HTERT RPE-1 (cell line): ENCODE data around the gene DBH.

ENCODE experiments used
- in situ Hi-C: fragments of 300-500 bp; cut with MboI; formaldehyde crosslinking; loops from 4 replicates; pipeline ENCODE4 v1.14.3; 2020; ENCODE audit warnings: low sequenced_read_pairs

DBH gene

DNA sequence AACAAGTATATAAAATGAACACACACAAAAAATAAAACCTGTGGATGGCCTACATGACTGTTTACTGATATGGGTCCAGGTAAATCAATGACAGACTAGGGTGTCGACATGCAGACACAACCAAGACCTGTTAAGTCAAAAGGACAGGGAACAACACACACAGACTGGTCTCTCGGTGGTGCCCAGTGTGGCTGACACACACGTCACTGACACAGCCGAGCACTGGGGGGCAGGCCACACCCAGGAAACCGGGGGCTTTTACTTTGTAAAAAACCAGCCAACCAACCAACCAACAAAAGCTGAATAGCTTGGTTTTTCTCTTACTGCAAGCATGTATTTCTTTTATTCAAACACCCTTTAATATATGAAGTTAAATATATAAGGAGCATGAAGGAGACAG is 31.9 kb upstream of the DBH start:
- in situ Hi-C loops = no loop called here

DNA sequence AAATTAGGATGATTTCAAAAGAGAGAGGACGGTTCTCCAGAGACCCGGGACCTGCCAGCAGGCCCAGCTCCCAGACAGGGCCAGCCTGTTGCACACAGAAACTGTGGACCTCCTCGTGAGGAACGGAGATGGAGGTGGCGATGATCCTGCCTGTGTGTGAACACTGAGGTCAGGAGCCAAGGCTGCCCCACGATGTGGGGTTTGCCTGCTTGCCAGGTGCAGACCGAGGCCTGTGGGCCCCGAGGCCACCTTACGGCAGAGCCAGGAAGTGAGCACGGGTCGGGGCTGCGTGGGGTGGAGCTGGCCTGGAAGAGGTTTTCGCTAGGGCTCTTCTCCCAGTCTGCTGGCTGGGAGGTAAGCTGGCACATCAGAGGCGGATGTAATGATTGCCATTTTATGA is 31.3 kb upstream of the DBH start:
- in situ Hi-C loops = no loop called here

DNA sequence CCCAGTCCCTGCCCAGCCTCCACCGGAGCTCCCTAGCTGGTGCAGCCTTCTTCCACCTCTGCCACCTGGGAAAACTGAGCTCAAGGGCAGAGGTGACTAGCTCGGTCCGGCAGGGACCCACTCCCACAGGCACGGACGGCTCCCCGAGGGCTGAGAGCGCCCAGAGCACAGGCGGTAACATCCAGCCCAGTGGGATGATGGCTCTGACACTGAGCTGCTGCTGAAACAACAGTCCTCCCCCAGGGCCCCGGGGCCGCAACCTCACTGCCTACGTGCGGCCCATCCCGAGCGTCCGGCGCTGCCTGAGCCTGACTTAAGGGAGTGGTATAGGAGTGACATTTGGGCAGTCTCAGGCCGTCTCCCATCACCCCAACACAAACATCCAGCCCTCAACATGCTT is 30.7 kb upstream of the DBH start:
- in situ Hi-C loops = no loop called here

GRCh38 chr9:133605856-133606707 is 30.1 kb upstream of the DBH start:
- in situ Hi-C loops = no loop called here

GRCh38 chr9:133606708-133607025 is 29.5 kb upstream of the DBH start:
- in situ Hi-C loops = no loop called here

DNA sequence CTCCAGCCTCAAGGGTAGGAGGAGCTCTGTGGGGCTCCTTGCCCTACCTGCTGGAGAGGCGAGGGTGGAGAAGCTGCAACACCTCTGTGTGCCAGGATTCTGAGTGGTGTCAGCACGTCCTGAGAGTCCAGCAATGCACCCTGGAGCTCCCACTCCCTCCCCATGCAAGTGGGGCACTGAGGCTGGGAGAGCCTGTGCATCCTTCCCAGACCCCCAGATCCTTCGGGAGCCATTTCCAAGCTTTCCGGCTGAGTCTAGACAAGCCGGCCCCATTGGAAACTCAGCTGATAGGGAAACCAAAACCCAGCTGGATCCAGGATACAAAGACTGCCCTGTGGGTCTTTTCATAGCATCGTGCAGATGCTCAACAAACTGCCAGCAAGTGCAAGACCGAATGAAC is 28.8 kb upstream of the DBH start:
- in situ Hi-C loops = no loop called here

DNA sequence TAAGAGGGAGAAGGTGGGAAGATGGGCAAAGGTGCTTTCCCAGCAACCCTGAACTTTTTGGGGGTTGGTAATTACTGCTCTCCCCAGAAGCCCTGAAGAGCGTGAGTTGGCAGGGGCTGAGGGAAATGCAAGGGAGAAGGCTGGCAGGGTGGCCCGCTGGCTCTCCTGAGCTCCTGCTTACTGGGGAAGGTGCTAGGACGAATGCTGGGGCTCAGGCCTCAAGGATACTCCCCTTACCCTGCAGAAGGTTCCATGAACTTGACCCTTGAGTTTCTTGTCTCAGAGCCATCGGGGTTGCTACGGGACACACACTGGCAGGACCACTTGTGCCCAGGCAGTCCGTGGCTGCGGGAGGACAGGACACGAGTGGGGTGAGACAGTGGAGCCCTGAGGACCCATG is 28.2 kb upstream of the DBH start:
- in situ Hi-C loops = no loop called here

DNA sequence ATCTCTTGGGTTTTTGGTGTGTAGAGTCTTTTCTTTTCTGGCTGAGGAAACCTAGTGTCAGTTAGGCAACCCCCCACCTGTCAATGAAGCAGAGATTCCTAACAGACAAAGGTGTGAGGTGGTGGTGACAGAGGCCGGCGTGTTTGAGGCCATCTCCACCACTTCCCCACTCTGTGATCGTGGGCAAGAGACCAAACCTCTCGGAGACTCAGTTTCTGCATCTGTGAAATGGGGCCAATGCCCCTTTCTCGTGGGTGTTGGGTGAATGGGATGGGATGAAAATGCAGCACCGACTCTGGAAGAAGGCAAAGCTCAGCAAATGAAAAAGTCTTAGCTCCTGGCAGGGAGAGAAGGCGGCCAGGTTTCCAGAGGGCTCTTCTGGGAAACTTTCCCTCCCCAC is 27.8 kb upstream of the DBH start:
- in situ Hi-C loops = no loop called here

DNA sequence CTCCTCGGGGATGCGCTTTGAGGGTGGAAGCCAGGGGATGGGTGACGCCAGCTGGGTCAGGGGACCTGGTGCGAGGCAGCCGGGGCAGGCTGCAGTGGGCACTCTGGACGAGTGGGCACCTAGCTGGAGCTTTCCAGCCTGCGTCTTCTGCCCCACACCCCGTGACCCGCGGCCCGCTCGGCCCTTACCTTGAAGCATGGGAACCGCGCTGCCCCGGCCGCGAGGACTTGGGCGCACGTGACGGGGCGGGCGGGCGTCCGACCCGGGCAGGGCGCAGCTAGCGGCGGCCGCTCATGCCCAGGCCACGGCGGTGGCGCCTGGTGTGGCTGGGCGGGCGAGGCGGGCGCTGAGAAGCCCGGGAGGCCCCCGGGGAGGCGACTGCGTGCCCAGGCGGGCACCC is 27.3 kb upstream of the DBH start:
- in situ Hi-C loops = no loop called here

DNA sequence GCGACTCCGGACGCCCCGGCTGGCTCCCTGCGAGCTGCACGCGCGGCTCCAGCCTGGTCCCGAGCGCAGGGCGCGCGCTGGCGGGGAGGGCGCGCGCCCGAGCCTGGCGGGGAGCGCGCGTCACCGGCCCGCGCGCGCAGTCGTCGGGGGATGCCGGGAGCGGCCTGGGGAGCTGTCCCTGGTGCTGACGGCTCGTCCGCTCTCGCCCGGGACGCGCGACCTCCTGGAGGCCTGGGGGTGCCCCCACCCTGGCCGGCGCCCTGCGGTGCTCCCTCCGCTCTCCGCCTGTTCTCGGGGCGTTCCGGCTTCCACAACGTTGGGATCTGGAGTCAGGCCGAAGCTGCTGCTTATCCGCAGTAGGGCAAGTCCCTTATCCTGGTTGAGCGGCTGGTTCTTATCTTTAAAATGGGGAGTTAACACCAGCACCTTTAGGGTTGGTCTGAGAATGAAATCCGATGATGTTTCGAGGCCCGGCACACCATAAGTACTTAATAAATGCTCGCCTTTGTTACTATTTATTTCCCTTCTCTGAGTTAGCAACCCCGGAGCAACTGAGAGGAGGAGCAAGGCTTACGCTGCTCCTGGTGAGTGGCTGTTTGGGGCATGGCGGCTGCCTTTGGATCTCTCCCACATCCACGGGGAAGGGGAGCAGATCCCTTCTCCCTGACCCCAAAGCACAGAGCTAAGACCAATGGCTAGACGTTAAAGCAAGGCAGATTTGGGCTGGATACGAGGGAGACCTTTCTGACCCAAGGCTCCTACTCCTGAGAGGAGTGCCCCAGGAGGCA is 26.7 kb upstream of the DBH start, which contains the start of gene FAM163B:
Gene FAM163B, minus strand, starts transcription at position 79 of the 788 bp plus-strand sequence. CDS start 29,166 bp downstream, outside the sequence.
- in situ Hi-C loops = no loop called here

DNA sequence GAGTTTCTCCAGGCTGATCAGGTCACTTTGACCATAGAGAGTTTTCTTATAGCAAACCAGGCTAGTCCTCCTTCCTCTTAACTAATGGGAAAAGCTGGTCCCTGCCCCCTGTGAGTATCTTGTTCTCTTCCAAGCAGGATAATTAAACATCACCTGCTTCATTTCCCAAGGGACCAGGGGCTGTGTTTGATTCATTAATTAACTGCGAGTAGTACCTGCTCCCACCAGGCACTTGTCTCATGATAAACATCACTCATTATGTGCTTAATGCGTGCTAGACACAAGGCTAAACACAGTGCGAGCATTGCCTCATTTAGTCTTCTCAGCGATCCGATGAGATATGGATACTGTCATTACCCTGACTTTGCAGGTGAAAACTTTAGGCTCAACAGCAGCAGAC is 25.3 kb upstream of the DBH start:
- in situ Hi-C loops = no loop called here

DNA sequence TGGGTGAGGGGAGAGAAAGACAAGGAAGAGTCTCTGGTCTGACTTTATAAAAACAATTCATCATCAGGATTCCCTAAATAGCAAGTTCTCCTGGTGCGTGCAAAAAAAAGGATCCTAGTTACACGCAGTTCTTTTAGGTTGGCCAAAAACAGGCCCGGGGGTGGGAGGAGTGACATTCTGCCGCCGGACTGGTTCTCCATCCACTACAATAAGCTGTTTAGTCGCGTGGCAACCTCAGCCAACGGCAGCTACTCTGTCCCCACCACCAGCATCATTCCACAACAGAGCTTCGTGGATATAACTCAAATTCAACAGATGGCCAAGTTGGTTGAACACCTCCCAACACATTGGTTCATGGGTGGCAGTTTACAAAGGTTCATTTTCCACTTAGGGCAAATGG is 24.1 kb upstream of the DBH start:
- in situ Hi-C loops = no loop called here

DNA sequence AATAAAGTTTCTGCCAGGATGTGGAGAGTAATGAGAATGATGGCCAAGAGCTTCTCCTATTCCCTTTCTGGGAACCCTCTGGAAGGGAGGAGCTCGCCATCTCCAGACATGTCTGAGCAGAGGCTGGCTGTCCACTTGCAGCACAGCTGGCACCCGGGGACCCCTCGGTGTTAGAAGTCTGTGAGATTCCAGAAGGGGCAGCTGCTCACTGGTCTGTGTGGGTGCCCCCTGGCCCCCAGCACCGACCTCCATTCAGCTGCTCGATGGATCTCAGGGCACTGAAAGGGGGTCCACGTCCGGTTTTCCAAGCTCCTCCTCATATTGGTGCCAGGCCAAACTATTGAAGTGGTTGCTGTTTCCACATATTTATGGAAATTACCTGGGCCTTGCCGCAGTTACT is 23.3 kb upstream of the DBH start:
- in situ Hi-C loops = no loop called here

DNA sequence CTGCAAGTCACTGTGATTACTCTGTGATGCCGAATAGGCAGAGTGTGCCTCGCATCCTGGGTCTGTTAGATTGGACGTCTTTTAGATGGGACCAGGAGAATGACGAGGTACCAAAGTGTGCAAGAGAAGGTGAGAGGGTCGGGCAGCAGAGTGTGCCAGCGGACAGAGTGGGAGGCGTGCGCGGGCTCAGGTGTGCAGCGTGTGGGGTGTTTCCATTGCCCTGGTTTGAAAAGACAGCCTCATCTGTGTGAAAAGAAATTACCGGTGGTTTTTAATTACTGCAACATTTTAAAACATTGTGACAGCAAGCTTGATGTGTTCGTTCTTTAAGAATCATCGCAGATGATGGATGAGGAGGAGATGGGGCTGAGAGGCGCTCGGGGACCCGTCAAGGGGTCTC is 22.7 kb upstream of the DBH start:
- in situ Hi-C loops = no loop called here

DNA sequence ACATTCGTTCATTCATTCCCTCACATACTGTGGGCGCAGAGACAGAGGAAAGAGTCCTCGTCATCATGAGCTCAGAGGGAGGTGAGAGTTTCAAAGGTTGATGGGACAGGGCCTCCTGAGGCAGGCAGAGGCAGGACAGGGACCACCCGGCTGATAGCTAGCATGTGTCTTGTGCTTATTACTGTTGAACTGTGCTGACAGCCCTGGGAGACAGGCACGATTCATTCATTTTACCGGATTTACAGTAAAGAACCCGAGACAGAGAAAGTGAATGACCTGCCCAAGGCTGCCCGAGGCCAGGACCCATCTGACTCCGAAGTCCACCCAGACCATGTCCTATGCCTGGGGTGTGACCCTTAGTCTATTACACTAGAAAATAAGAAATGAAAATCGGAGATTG is 22.1 kb upstream of the DBH start:
- in situ Hi-C loops = no loop called here

GRCh38 chr9:133614678-133615077 is 21.5 kb upstream of the DBH start:
- in situ Hi-C loops = no loop called here

DNA sequence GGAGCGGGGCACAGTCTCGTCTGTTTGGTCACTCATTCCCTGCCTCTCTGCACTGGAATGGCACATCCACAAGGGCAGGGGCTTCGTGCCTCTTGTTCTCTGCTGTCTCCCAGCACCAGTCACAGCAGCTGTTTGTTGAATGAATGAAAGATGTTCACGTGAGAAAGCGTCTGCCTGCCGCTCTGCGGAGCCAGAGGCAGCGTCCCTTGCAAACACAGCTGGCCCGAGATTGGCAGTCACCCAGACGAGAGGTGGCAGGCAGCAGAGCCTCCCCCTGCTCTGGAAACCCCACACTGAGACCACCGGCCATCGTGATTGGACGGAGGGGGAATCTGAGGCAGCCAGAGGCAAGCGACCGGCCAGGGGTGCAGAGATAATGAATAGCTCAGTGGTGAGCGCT is 21.0 kb upstream of the DBH start:
- in situ Hi-C loops = no loop called here

DNA sequence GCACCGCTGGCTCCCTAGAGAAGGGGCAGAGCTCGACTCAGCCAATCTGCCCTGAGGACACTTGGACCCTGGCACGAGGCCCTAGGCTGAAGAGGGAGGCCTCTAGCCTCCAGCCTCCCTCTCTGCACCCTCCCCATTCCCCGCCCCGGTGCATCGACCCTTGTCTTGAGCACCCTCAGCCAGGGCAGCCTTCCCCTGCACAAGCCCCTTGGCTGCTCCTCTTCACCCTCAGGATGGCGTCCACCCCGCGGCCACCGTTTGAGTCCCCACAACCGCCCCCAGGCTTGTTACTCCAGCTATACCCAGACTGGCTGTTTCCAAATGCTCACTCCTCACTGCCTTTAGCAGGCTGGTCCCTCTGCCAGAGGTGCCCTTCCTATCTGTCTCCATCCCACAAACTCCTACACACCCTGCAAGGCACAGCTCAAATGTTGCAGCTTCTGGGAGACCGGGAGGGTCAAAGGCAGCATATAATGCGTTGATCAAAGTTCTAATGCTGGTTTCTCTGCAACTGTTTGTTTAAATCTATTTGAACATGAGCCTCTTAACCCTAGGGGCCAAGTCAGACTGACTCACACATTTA is 20.5 kb upstream of the DBH start:
- in situ Hi-C loops = no loop called here

DNA sequence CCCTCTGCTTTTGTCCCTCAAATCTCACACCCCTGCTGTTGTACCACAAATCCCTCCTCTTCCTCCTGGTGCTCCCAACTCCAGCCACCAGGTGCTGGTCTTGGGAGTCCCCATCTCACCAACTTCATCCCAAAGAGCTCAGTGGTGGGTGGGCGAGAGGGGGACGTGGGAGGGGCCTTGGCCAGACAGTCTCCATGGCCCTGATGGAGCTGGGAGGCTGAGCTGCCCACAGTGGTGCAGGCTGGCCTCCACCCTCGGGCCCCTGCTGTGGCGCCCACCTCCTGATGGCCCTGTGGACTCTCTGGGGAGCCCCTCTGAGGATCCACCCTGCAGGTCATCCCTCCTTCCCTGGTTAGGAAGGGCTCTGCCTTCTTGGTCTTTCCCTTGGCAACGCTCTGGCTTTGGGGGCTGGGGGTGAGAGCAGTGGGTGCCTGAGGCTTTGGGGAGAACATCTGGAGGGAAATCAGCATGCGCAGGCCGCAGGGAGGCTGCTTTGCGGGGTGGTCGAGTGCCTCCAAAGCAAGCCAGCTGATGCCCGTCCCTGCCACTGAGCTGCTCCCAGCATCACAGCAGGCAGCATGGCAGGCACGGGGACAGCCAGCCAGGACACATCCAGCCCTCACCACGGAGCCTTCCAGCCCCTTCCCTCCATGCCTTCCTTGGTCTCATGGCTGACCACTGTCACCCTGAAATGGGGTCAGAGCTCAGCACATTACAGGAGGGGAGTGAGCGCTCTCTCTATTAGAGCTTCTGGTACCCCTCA is 19.3 kb upstream of the DBH start:
- in situ Hi-C loops = no loop called here

- in situ Hi-C loops = no loop called here
Measured at GRCh38 chr9:133618726-133619125, 17.4 kb upstream of the DBH start.

DNA sequence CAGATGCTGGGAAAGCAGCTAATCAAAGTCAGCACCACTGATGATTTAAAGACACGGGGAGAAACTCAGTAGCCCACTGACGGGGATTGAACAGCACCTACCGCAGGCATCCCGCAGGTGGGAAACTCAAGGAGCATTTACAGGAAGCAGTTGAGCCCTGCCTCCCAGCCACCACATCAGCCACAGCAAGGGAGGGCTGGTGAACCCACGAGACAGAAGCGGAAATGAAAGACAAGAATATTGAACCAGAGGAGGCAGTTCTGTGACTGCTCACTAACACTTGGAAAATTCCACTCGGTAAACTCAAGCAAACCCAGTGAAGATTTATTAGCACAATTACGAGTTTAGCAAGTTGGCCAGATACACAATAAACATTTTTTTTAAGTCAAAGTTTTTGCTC is 16.4 kb upstream of the DBH start:
- in situ Hi-C loops = no loop called here
